SK-N-SH treated with all-trans-retinoic acid at 6 μM for 48 hours (cell line): ENCODE results near the gene NAV3.

Source experiments
- ATAC-seq: fragments of 200-7000 bp; cut with Tn5 transposase; 3 replicates; pipeline ENCODE4 v1.9.1; 2020; ENCODE audit warnings: mild to moderate bottlenecking, moderate library complexity
- ARNTL ChIP-seq: fragments of 450-650 bp; formaldehyde crosslinking; IDR thresholded peaks from 2 replicates; pipeline ENCODE4 v1.5.0; 2020; ENCODE audit warnings: low read depth, mild to moderate bottlenecking, moderate library complexity, borderline replicate concordance
- BACH2 ChIP-seq: fragments of 250-450 bp; sonication (Bioruptor Pico); IDR thresholded peaks from 2 replicates; pipeline ENCODE4 v1.9.0; 2021; ENCODE audit warnings: mild to moderate bottlenecking, borderline replicate concordance
- CREB5 ChIP-seq: fragments of 250-450 bp; sonication (Bioruptor Pico); IDR thresholded peaks from 2 replicates; pipeline ENCODE4 v1.5.1; 2020; ENCODE audit warnings: low read depth, mild to moderate bottlenecking, moderate library complexity
- CSDC2 ChIP-seq: fragments of 250-450 bp; sonication (Bioruptor Pico); IDR thresholded peaks from 2 replicates; pipeline ENCODE4 v1.5.0; 2020; ENCODE audit warnings: mild to moderate bottlenecking, moderate library complexity
- CSRNP3 ChIP-seq: fragments of 250-450 bp; sonication (Bioruptor Pico); IDR thresholded peaks from 2 replicates; pipeline ENCODE4 v1.5.1; 2021; ENCODE audit warnings: mild to moderate bottlenecking, moderate library complexity
- ESRRG ChIP-seq: fragments of 250-450 bp; sonication (Bioruptor Pico); IDR thresholded peaks from 2 replicates; pipeline ENCODE4 v1.6.1; 2021; ENCODE audit warnings: mild to moderate bottlenecking
- GLIS3 ChIP-seq: fragments of 250-450 bp; sonication (Bioruptor Pico); IDR thresholded peaks from 2 replicates; pipeline ENCODE4 v1.5.0; 2020; ENCODE audit warnings: mild to moderate bottlenecking, moderate library complexity
- ISL1 ChIP-seq: fragments of 250-450 bp; sonication (Bioruptor Pico); IDR thresholded peaks from 2 replicates; pipeline ENCODE4 v2.1.2; 2022; ENCODE audit warnings: mild to moderate bottlenecking, moderate library complexity
- OSR1 ChIP-seq: fragments of 250-450 bp; sonication (Bioruptor Pico); IDR thresholded peaks from 2 replicates; pipeline ENCODE4 v1.8.0; 2022; ENCODE audit warnings: moderate library complexity, mild to moderate bottlenecking, inconsistent platforms
- PATZ1 ChIP-seq: fragments of 250-450 bp; sonication (Bioruptor Pico); IDR thresholded peaks from 2 replicates; pipeline ENCODE4 v1.8.0; 2020; ENCODE audit warnings: mild to moderate bottlenecking, moderate library complexity, borderline replicate concordance
- POU6F1 ChIP-seq: fragments of 250-450 bp; sonication (Bioruptor Pico); IDR thresholded peaks from 2 replicates; pipeline ENCODE4 v1.8.0; 2021; ENCODE audit warnings: low read depth, mild to moderate bottlenecking, moderate library complexity, borderline replicate concordance
- PPARA ChIP-seq: fragments of 250-450 bp; sonication (Bioruptor Pico); IDR thresholded peaks from 2 replicates; pipeline ENCODE4 v1.5.0; 2020; ENCODE audit warnings: mild to moderate bottlenecking, borderline replicate concordance
- RARB ChIP-seq: fragments of 250-450 bp; sonication (Bioruptor Pico); IDR thresholded peaks from 2 replicates; pipeline ENCODE4 v1.8.0; 2021; ENCODE audit warnings: mild to moderate bottlenecking, moderate library complexity
- SNAI2 ChIP-seq: fragments of 250-450 bp; sonication (Bioruptor Pico); IDR thresholded peaks from 2 replicates; pipeline ENCODE4 v1.5.0; 2020; ENCODE audit warnings: mild to moderate bottlenecking, moderate library complexity
- TCF4 ChIP-seq: fragments of 250-450 bp; sonication (Bioruptor Pico); IDR thresholded peaks from 2 replicates; pipeline ENCODE4 v1.8.0; 2021; ENCODE audit warnings: mild to moderate bottlenecking, moderate library complexity, borderline replicate concordance
- TOX ChIP-seq: fragments of 250-450 bp; sonication (Bioruptor Pico); IDR thresholded peaks from 2 replicates; pipeline ENCODE4 v1.8.0; 2021; ENCODE audit warnings: mild to moderate bottlenecking, moderate library complexity, borderline replicate concordance
- ZC3H10 ChIP-seq: fragments of 250-450 bp; sonication (Bioruptor Pico); IDR thresholded peaks from 2 replicates; pipeline ENCODE4 v1.5.1; 2021; ENCODE audit warnings: mild to moderate bottlenecking, moderate library complexity
- ZFP3 ChIP-seq: fragments of 250-450 bp; sonication (Bioruptor Pico); IDR thresholded peaks from 2 replicates; pipeline ENCODE4 v1.5.0; 2020; ENCODE audit warnings: mild to moderate bottlenecking, moderate library complexity
- ZNF565 ChIP-seq: fragments of 450-650 bp; formaldehyde crosslinking; conservative IDR thresholded peaks from 2 replicates; pipeline ENCODE4 v1.5.0; 2020; ENCODE audit warnings: low read depth, mild to moderate bottlenecking, moderate library complexity
- ZNF70 ChIP-seq: fragments of 450-650 bp; formaldehyde crosslinking; IDR thresholded peaks from 2 replicates; pipeline ENCODE4 v1.5.0; 2020; ENCODE audit warnings: mild to moderate bottlenecking, moderate library complexity
- ZNF8 ChIP-seq: fragments of 450-650 bp; formaldehyde crosslinking; IDR thresholded peaks from 2 replicates; pipeline ENCODE4 v1.5.0; 2020; ENCODE audit warnings: mild to moderate bottlenecking, moderate library complexity

The NAV3 gene

GRCh38 chr12:77837876-77838291 lies 7.2 kb downstream of the NAV3 start (continued):
- no peak for TF ChIP-seq ZNF8 (CRISPR knock-in tag)
- TF ChIP-seq CSDC2 (CRISPR knock-in tag): no peak
- no peak for TF ChIP-seq ZC3H10 (CRISPR knock-in tag)

GRCh38 chr12:77841521-77841920 lies 10.8 kb downstream of the NAV3 start:
- no peak for ATAC-seq
- TF ChIP-seq ZC3H10 (CRISPR knock-in tag): no peak
- no peak for TF ChIP-seq CSDC2 (CRISPR knock-in tag)
- TF ChIP-seq PPARA: no peak
- no peak for TF ChIP-seq ISL1
- no peak for TF ChIP-seq OSR1 (CRISPR knock-in tag)
- no peak for TF ChIP-seq ESRRG (CRISPR knock-in tag)
- no peak for TF ChIP-seq GLIS3 (CRISPR knock-in tag)
- TF ChIP-seq ZFP3 (CRISPR knock-in tag): no peak

GRCh38 chr12:77842430-77842829 lies 11.7 kb downstream of the NAV3 start:
- no peak for ATAC-seq
- TF ChIP-seq ZNF565 (CRISPR knock-in tag): no peak
- no peak for TF ChIP-seq PATZ1
- no peak for TF ChIP-seq CSDC2 (CRISPR knock-in tag)
- TF ChIP-seq TCF4: no peak
- TF ChIP-seq ESRRG (CRISPR knock-in tag): no peak
- TF ChIP-seq GLIS3 (CRISPR knock-in tag): no peak
- TF ChIP-seq TOX (CRISPR knock-in tag): no peak
- TF ChIP-seq ZC3H10 (CRISPR knock-in tag): no peak
- no peak for TF ChIP-seq ZNF8 (CRISPR knock-in tag)
- no peak for TF ChIP-seq POU6F1
- TF ChIP-seq PPARA: no peak
- TF ChIP-seq CREB5: no peak
- TF ChIP-seq ZFP3 (CRISPR knock-in tag): no peak
- no peak for TF ChIP-seq SNAI2 (CRISPR knock-in tag)
- no peak for TF ChIP-seq ISL1
- TF ChIP-seq ZNF70 (CRISPR knock-in tag): no peak
- no peak for TF ChIP-seq OSR1 (CRISPR knock-in tag)
- TF ChIP-seq CSRNP3 (CRISPR knock-in tag): no peak
- no peak for TF ChIP-seq RARB
- no peak for TF ChIP-seq BACH2 (CRISPR knock-in tag)

- TF ChIP-seq SNAI2 (CRISPR knock-in tag) (no peak), PPARA (no peak), PATZ1 (no peak), OSR1 (CRISPR knock-in tag) (no peak), ARNTL (no peak), CSDC2 (CRISPR knock-in tag) (no peak), CREB5 (no peak), ZFP3 (CRISPR knock-in tag) (no peak), RARB (no peak), ZNF565 (CRISPR knock-in tag) (no peak), GLIS3 (CRISPR knock-in tag) (no peak)
- peak; percentile 70 for ATAC-seq
These were observed 15.1 kb downstream of the NAV3 start for GRCh38 chr12:77845831-77846230.
